NCI-H1417 (cell line): ENCODE data around the gene KRTAP5-9.
"Not testable (repeated sequence)": the region's sequence is repeated elsewhere in the genome, so short reads cannot be mapped to it uniquely, and the experiment has no call there.

ENCODE experiments used
- DNase-seq, 3 experiments: peaks; one replicate each; lab custom pipeline; 2025; lab: John Stamatoyannopoulos, UW

The KRTAP5-9 gene

DNA sequence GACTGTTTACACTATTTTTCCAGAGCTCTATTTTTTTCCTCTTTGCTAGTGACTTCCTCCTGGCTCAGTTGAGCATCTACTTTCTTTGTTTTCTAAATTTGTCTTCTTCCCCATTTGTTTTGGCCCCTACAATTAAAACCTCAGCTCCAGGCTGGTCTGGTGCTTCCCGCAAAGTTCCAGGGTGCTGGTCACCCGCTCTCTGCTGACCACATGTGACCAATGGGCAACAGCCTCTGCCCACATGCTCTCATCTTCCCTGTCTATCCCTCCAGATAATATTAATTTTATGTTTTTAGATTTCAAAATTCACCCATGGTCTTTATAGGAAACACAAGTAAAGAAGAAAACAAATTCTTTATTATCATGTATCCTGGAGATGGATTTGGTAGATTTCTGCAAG, 34.7 kb downstream of the KRTAP5-9 start:
- DNase-seq: not testable (repeated sequence)

DNA sequence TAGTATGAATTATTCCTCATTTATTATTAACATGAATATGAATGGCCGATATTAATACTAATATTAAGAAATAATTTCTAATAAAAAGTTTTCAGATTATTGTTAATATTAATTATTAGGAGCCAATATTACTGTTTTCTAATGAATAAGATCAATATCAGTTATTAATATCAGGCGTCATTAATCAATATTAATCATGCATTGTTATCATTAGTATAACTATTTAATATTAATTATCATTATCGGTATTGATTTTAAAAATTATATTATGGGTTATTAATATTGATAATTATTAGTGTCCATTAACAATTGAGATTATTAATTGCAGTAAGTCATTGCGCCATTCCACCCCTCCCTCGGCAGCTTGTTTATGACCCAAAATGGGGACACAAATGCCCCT, 37.5 kb downstream of the KRTAP5-9 start:
- not testable (repeated sequence) for DNase-seq

DNA sequence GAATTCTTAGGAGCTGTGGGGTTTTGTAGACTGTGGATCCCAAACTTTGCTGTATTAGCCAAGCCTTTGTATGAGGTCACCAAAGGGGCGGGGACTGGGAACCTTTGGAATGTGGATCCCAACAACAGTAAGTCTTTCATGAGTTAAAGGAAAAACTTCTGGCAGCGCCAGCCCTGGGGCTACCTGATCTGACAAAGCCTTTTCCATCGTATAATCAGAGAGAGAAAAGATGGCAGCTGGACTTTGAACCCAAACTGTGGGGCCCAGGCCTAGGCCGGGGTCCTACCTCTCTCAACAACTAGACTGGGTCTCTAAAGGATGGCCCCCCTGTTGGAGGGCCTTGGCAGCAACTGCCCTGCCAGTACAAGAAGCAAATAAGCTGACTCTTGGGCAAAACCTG, 40.1 kb downstream of the KRTAP5-9 start:
- not testable (repeated sequence) for DNase-seq

DNA sequence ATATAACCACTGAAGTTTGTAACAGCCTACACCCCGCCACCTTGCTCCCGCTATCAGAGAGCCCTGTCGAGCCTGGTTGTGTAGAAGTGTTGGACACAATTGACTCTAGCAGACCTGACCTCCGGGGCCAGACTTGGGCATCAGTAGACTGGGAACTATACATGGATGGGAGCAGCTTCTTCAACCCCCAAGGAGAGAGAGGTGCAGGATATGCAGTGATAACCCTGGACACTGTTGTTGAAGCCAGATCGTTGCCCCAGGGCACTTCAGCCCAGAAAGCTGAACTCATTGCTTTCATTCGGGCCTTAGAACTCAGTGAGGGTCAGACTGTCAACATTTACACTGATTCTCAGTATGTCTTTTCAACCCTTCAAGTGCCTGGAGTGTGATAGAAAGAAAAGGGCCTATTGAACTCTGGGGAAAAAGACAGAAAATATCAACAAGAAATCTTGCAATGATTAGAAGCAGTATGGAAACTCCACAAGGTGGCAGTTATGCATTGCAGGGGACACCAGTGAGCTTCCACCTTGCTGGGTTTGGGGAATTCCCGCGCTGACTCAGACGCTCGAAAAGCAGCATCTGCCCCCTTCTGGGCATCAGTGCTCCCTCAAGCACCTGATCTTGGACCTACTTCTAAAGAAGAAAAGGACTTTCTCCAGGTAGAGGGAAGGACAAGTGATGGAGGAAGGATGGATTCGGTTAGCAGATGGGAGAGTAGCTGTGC, 40.8 kb downstream of the KRTAP5-9 start:
- DNase-seq: not testable (repeated sequence)

DNA sequence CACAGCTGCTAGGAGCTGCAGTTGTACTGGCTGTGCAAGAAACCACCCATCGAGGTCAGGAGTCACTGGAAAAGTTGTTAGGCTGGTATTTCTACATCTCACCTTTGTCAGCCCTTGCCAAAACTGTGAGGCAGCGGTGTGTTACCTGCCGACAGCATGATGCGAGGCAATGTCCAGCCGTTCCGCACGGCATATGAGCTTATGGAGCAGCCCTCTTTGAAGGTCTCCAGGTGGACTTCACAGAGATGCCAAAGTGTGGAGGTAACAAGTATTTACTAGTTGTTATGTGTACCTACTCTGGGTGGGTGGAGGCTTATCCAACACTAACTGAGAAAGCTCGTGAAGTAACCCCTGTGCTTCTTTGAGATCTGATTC, 41.3 kb downstream of the KRTAP5-9 start:
- DNase-seq: not testable (repeated sequence)
